Effector CD8-positive, alpha-beta T cell (primary cell): ENCODE results near the gene COQ8A.
A peak's percentile ranks its signal among the peaks of the same experiment; 100 is the strongest.

Source experiments
- DNase-seq: peaks from one replicate; lab custom pipeline; 2025; lab: John Stamatoyannopoulos, UW
- total RNA-seq, 4 experiments: gene quantifications; one replicate each; lab custom pipeline; 2026; lab: John Stamatoyannopoulos, UW

COQ8A gene
- total RNA-seq: 2.9 to 5.1 (median 3.4) reads per million in 4 experiments

DNA sequence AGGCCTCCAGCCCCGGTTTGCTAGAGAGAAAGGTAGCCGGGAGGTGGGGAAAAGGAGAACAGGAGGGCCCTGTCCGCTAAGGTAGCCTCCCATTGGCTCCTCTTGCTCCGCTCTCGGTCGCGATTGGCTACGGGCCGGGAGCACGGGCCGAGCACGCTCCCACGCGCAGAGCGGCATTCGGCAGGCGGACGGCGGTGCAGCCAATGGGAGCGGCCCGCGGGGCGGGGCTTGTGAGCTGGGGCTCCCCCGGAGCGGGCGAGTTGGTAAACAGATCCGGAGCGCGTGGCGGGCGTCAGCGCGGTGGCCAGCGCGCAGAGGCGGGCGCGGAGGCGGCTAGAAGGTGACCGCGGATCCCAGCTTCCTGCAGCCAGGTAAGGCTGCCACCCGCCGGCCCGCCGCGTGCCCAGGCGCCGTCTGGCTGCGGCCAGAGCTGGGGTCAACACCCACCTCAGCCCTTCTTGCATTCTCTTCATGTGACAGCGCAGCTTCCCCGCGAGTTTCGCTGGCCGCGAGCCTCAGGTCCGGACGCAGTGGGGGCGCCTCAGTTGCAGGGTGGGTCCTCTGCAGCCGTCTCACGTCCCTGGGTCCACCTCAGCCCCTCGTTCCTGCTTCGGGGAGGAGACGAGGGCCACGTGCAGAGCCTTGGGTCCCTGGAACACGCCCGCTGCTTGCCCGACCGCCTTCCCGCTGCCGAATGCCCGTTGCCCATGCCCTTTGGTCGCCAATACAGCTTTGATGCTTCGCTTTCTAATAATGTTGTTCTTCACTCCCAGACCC, at the start of gene COQ8A:
TSS of gene COQ8A (plus strand) at position 266 of the 777 bp plus-strand sequence. CDS start 21,092 bp downstream, outside the sequence.
- peak; percentile 98 for DNase-seq

GRCh38 chr1:226890331-226891108, 49.6 kb upstream of the COQ8A start:
- no peak for DNase-seq

GRCh38 chr1:226891346-226891745, 48.7 kb upstream of the COQ8A start:
- DNase-seq: no peak

DNA sequence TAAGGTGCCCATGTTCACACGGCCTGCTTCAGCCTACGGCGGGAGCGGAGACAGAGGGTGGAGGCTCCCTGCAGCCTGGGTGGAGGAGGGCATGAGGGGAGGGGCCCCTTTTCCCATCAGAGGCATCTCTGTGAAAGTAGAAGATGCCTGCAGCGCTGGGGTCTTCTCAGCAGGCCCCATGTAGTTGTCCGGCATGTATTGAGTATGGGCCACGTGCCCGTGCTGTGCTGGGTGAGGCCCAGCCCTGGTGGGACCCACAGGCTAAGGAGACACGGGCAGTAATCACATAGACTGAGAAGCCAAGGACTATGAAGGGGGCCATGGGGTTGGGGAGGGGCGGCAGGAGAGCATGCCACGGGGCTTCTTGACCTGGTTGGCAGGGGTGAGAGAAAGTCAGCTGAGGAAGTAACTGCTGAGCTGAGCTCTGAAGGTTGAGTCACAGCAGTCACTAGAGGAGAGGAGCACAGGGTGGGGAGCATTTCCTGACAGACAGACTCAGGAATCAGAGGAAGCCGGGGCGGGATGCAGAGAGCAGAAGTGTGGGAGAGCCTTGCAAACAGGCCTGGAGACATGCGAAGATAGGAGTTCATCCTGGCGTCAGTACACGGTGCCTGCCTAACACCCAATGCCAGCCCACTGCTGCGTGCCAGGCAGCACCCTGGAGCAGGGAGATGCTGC, 48.1 kb upstream of the COQ8A start:
- DNase-seq: no peak

GRCh38 chr1:226892524-226892875, 47.6 kb upstream of the COQ8A start:
- DNase-seq: no peak

DNA sequence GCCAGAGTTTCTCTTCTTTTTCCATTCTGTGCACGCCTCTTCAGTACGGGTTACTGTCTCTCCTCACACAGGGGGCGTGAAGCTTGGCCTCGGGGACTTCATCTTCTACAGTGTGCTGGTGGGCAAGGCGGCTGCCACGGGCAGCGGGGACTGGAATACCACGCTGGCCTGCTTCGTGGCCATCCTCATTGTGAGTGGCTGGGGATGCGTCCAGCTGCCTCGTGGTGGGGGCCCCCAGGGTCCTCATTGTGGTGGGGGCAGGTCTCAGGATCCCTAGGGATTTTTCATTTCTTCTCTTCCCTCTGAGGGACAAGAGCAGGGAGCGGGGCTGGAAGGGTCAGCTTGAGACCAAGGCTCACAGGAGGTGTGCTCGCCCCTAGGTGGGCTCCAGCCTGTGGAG, 46.2 kb upstream of the COQ8A start:
- no peak for DNase-seq

DNA sequence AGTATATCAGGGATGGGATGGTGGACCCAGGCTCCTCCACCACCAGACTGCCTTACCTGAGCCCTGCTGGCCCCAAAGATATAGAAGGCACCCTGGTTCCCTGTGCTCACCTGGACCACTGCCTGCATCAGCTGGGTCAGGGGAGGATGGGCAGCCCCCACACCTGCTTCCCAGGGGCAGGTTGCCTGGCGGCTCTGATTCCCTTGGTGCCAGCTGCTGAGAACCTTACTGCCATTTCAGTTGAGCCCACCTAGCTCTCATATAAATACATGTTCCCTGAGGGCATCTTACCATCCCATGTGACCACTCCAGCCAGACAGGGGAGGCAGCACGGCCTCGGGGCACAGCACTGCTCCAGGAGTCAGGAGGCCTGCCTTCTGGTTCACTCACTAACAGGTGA, 45.3 kb upstream of the COQ8A start:
- DNase-seq: no peak

DNA sequence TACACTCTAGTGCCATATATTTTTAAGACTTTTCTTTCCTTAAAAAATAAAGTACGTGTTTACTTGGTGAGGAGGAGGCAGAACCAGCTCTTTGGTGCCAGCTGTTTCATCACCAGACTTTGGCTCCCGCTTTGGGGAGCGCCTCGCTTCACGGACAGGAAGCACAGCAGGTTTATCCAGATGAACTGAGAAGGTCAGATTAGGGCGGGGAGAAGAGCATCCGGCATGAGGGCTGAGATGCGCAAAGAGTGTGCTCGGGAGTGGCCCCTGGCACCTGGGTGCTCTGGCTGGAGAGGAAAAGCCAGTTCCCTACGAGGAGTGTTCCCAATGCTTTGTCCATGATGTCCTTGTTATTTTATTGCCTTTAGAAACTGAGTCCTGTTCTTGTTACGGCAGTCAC, 44.5 kb upstream of the COQ8A start:
- DNase-seq: no peak

DNA sequence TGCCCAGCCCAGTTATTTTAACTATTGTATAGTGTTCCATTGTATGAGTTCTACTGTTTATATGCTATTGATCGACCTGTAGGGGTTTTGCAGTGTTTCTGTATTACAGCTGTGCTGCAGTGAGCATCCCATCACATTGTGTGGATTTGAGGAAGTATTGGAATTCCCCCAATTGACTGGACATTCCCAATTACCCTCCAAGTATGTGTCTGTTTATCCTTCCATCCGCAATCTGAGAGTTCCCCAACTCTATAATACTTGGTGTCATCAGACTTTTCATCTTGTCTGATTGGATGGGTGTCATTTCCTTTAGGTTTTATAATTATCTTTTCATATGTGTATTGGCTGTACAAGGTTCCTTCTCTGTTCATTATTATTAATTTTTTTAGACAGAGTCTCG, 41.8 kb upstream of the COQ8A start:
- no peak for DNase-seq

- no peak for DNase-seq
Measured at GRCh38 chr1:226901421-226901820, 38.7 kb upstream of the COQ8A start.

DNA sequence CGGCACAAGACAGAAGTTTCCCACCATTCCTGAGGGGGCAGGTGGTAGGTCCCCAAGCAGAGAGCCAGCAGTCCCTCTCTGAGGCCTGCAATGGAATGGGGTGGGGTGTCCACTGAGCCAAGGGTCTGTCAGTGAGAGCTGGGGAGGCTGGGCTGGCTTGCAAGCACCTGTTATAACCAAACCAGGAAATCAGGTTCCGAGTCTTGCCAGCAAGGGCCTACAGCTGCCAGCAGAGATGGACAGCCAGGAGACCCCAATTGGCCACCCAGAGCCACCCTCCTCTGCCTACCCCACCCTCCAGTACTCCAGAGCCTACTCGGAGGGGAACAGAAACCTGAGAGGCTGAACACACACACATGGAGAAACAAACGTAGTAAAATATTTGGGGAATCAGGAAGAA, 37.5 kb upstream of the COQ8A start:
- no peak for DNase-seq

DNA sequence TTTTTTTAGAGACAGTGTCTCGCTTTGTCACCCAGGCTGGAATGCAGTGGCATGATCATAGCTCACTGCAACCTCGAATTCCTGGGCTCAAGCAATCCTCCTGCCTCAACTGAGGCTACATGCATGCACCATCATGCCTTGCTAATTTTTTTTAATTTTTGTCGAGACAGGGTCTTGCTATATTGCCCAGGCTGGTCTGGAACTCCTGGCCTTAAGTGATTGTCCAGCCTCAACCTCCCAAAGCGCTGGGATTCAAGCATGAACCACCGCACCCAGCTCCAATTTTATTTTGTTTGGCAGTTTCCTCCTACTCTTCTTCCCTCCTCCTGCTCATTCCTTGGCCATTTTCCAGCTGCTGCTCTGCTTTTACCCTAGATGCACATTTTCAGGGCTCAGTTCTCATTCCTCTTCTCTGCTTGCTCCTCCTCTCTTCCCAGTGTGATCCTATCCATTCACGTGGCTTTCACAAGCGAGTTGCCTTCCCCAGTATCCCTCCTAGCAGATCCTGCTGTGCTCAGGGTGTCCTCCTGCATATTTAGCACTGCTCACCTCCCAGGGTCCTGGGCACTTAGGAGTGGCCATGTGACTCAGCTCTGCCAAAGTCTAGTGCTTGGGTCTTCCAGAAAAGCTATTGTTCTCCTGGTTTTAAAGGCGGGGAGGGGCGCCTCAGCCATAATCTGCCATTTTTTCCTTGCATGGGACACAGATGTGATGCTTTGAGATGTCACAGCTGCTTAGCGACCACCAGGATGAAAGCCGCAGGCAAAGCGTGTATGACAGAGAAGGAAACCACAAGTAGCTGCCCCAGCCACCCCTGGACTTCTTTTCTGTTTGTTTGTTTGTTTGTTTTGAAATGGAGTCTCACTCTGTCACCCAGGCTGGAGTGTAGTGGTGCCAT, 36.0 kb upstream of the COQ8A start:
- no peak for DNase-seq

DNA sequence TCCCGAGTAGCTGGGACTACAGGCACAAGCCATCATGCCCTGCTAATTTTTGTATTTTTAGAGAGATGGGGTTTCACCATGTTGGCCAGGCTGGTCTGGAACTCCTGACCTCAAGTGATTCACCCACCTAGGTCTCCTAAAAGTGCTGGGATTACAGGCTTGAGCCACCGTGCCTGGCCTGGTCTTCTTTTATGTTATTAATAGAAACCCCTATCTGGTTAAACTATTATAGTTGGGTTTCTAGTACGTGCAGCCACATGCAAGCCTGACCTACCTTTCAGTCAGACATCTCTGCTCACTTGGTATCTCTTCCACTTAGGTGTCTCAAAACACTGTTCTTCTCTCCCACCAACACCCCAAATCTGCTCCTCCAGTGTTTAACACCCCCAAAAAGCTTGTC, 35.3 kb upstream of the COQ8A start:
- DNase-seq: no peak

GRCh38 chr1:226908419-226908818, 31.7 kb upstream of the COQ8A start:
- DNase-seq: no peak

DNA sequence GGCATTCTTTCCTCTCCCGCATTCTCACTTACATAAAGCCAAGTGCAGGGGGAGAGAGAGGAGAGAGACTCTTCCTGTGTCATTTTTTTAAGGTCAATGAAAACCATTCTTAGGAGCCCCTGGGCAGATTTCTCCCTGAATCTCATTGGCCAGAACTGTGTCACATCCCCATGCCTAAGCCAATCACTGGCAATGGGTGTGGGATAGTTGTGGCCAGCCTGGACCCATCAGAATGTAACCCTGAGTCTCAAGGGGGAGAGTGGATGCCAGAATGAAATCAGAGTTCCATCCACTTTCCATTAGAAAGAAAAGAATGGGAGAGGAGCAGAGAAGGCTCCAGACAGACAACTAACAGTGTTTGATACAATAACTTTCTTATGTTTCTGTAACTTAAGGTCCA, 31.2 kb upstream of the COQ8A start:
- no peak for DNase-seq

DNA sequence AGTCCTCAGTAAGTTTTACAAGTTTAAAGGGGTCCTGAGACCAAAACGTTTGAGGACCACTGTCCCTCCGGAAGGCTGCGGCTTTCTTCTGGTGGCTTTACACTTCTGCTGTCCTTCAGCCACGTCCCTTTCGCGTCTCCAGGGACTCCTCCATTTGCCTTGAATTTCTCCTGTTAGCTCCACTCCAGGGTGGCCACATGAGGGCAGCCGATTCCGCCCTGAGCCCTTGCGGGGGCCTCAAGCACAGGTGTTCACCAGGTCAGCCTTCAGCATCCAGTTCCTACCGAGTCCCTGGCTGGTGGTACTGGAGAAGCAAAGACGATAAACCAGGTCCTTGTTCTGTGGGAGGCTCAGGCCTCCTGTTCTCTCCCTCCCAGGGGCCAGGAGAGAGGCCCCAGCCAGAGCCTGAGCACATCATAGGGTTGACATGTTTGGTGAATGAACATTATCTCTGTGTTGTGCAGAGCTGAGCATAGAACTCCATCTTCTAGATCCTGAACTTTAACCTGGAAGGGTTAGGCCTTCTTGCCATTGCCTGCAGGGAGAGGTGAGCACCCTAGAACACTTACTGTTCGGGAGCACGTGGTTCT, 27.4 kb upstream of the COQ8A start:
- peak; percentile 23 for DNase-seq

DNA sequence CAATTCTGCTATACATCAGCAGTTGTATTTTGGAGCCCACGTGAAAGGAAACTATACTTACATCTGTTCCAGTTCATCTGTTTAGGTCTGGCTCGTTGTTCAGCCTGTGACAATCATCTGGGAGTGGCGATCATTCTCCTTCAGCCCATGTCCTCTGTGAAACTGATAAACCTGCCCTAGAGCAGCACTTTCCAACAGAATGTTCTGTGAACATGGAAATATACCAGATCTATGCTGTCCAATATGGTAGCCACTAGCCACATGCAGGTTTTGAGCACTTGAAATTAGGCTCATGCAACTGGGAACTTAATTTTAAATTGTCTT, 24.5 kb upstream of the COQ8A start:
- DNase-seq: no peak

GRCh38 chr1:226916497-226916896, 23.6 kb upstream of the COQ8A start:
- no peak for DNase-seq

DNA sequence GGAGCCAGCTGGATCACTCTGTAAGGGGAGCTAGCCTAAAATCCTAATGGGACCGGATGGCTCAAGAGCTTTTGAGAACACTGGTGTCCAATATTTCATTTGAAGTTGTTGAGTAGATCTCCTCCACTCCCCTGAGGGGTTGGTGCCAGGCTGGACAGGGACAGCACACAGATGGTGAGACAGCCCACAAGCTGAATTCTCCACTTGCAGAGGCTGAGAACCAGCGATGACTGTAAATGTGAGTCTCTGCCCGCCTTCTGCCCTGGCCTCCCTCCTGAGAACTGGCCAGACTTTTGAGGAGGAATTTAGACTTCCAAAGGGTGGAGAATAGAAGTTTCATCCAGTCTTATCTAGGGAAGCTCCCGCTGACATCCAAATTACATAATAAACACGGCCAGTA, 20.5 kb upstream of the COQ8A start:
- DNase-seq: no peak

- no peak for DNase-seq
Measured at GRCh38 chr1:226919995-226920394, 20.1 kb upstream of the COQ8A start.

DNA sequence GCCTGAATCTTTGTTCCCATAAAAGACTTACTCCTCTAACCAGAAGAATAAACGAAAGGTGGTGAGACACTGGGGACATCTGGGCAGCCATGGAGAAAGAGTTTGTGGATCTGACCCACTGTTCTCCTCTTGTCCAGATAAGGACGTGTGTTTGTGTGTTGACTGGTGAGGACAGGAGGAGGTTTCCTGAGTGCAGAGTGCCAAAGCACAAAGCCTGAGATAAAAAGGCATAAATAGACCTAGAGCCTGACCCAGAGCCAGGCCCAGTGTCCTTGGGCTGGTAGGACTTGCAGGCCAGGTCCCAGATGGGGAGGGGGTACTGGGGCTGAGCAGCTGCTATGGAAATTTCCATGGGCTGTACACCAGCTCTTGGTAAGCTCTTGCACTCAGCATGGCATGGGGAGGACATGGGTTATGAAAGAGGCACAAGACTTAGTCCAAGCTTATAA, 19.6 kb upstream of the COQ8A start:
- DNase-seq: no peak
